ENCODE results near the gene PIP4K2A.

Gene PIP4K2A

DNA sequence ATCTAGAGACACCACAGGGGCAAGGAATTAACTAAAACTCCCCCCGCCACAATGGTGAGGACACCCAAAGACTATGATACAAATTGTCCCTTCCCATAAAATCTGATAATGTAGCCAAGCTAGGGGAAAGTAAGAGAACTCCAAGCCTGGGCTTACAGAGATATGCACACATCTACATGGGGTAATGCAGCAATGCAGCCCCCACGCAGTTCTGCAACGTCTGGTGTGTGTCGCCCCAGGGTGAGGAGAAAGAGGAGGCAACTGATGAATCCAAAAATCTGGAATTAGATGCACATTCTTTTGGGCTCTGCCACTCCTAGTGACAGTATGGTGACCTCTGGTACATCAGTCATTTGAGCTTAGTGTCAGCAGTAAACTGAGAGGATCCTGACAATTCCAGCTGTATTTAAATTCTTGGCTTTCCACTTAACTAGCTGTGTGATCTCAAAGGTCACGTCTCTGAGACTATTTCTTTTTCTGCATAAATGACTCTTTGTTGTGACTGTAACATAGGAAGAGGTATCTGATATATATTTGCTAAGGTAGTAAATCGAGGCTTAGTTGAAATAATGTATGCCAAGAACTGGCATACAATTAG, 51.5 kb downstream of the PIP4K2A start:
- TF ChIP-seq, protein P1, sequence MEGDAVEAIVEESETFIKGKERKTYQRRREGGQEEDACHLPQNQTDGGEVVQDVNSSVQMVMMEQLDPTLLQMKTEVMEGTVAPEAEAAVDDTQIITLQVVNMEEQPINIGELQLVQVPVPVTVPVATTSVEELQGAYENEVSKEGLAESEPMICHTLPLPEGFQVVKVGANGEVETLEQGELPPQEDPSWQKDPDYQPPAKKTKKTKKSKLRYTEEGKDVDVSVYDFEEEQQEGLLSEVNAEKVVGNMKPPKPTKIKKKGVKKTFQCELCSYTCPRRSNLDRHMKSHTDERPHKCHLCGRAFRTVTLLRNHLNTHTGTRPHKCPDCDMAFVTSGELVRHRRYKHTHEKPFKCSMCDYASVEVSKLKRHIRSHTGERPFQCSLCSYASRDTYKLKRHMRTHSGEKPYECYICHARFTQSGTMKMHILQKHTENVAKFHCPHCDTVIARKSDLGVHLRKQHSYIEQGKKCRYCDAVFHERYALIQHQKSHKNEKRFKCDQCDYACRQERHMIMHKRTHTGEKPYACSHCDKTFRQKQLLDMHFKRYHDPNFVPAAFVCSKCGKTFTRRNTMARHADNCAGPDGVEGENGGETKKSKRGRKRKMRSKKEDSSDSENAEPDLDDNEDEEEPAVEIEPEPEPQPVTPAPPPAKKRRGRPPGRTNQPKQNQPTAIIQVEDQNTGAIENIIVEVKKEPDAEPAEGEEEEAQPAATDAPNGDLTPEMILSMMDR (IDR thresholded peaks at IDR 0.05; ENCODE audit: low read depth, low read length, missing control alignments) = no peak
- H3K4me3 ChIP-seq (ENCODE audit: low read depth, low read length) = no peak overlapping the region
- no peak for DNase-seq (ENCODE audit: low read depth)

DNA sequence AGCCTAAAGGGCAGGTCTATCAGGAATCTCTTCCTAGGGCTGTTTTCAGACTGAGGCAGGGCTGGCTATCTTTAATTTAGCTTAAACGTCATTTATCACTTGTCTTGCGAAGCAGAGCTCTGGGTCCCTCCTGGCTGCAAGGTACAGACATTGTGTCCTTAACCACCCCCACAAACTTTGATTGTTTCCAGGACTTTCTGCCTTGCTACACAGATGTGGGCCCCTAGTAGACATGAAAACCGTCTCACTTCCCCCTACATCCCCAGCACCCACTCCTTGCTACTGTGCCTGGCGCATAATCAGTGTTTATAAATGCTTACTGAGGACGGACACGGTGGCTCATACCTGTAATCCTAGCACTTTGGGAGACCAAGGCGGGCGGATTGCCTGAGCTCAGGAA, 54.5 kb downstream of the PIP4K2A start:
- TF ChIP-seq, protein P1 (IDR thresholded peaks at IDR 0.05; ENCODE audit: low read depth, low read length, missing control alignments) = no peak
- no peak overlapping the region for H3K4me3 ChIP-seq (ENCODE audit: low read depth, low read length)
- no peak for DNase-seq (ENCODE audit: low read depth)

DNA sequence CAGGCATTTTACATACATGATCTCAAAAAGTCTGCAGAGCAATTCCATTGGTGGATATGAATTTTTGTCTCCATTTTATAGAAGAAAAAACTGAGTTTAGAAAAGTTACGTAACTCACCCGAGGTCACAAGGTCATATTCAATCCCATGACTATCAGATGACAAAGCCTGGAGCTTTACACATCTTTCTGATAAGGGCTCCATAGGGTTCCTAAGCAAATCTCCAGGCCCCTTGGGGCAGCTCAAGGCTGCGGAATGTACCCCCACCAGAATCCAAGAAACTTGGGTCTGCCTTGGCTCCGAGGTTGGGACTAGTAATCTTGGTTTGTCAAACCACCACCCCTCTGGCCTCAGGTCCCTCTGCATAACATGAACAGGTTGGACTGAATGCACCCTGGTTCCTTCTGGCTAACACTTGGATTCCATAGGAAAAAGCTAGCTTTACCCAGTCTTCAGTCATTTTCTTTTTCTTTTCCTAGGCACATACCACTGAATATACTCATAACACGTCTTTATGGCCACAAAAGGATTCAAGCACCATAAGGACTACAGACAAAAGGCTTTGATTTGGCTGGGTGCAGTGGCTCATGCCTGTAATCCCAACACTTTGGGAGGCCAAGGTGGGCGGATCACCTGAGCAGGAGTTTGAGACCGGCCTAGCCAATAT, 55.5 kb downstream of the PIP4K2A start:
- no peak overlapping the region for H3K4me3 ChIP-seq (ENCODE audit: low read depth, low read length)
- TF ChIP-seq, protein P1 (IDR thresholded peaks at IDR 0.05; ENCODE audit: low read depth, low read length, missing control alignments) = no peak
- no peak for DNase-seq (ENCODE audit: low read depth)

DNA sequence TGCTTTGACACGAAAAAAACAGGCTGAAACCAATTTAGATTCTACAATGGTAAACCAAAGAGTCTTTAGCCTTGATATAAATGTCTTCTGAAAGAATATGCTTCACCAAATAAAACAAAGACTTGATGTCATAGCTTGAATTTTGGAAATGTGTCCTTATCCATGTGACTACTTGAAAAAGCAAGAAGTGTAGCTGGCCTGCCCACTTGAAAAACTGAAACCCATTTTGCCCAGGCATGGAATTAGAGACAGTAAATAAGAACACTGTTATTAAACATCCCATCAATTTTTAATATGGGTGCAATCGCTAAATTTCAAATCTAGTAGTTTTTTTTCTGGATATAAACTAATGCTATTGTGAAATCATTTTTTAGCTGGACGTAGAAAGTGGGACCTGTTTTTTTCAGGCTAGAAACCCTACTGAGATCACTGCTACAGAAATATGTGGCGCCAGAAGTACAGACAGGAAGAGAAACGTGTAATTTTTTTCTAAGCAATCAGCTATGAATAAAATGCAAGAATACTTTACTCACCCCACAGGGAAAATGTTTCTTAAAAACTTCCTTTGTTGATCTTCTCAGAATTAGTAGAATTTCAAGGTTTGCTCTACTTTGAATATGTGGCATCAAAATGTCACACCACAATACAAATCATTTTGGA, 56.7 kb downstream of the PIP4K2A start:
- no peak overlapping the region for H3K4me3 ChIP-seq (ENCODE audit: low read depth, low read length)
- DNase-seq (ENCODE audit: low read depth) = no peak
- TF ChIP-seq, protein P1 (IDR thresholded peaks at IDR 0.05; ENCODE audit: low read depth, low read length, missing control alignments) = no peak

DNA sequence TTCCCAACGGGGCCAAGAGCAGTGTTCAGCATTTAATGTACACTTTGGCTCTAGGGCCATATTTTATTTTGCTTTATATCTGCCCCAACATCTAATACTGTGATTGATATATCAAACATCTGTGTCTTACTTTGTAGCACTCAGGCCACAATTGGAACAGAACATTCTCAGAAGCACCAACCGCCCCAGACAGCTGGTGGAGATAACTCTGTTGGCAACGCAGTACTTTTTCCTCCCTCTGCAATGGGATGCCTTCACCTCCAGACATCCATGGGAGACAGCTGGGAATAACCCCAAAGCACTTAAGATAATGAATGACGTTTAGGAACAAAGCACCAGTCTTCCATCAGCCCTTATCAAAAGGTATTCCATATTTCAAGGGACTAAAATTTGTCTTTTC, 57.4 kb downstream of the PIP4K2A start:
- TF ChIP-seq, protein P1 (IDR thresholded peaks at IDR 0.05; ENCODE audit: low read depth, low read length, missing control alignments) = no peak
- H3K4me3 ChIP-seq (ENCODE audit: low read depth, low read length) = no peak overlapping the region
- DNase-seq (ENCODE audit: low read depth) = no peak

DNA sequence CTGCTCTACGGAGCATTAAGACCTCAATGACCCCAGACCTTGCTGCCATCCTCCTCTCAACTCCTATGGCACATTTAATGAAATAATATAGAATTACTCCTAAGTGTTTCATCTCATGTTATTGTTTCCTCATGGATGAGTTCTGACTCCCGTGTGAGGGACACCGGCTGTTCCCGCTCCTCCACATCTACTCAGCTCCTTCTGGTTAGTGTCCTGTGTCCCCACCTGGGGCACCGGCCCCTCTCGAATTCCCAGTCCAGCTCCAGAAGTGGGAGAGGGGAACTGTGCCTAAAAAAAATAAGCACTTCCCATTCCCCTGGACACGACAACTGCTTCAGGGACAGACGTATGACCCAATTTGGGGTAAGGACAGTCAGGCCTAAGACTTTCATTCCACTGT, 58.3 kb downstream of the PIP4K2A start:
- TF ChIP-seq, protein P1 (IDR thresholded peaks at IDR 0.05; ENCODE audit: low read depth, low read length, missing control alignments) = no peak
- H3K4me3 ChIP-seq (ENCODE audit: low read depth, low read length) = no peak overlapping the region
- DNase-seq (ENCODE audit: low read depth) = no peak

All from GM12864 (cell line).